MM.1S (cell line): ENCODE results near the gene COG8.
"Not testable (repeated sequence)": the region's sequence is repeated elsewhere in the genome, so short reads cannot be mapped to it uniquely, and the experiment has no call there.

Experiments used
- DNase-seq: peaks from one replicate; pipeline ENCODE4 v3.0.0-alpha.2; 2015
- H2AFZ ChIP-seq: fragments of 300-600 bp; sonication (generic); 2 replicates; pipeline ENCODE4 v1.6.0; 2016; ENCODE audit warnings: antibody characterized with exemption, low read length
- H3F3A ChIP-seq: fragments of 300-600 bp; sonication (generic); 2 replicates; pipeline ENCODE4 v1.6.1; 2016; ENCODE audit warnings: mild to moderate bottlenecking, antibody characterized with exemption, low read length, moderate library complexity, mixed read lengths; ENCODE audit not compliant: insufficient read depth
- H3K27ac ChIP-seq: fragments of 300-600 bp; sonication (generic); 2 replicates; pipeline ENCODE4 v1.5.1; 2016; ENCODE audit warnings: mild to moderate bottlenecking, low read length
- H3K27me3 ChIP-seq: fragments of 300-600 bp; sonication (generic); replicated peaks from 2 replicates; pipeline ENCODE4 v1.6.0; 2016; ENCODE audit warnings: low read length; ENCODE audit not compliant: insufficient read depth
- H3K36me3 ChIP-seq: fragments of 300-600 bp; sonication (generic); replicated peaks from 2 replicates; pipeline ENCODE4 v1.6.1; 2016; ENCODE audit warnings: mild to moderate bottlenecking, low read length, mixed read lengths; ENCODE audit not compliant: insufficient read depth
- H3K4me1 ChIP-seq: fragments of 300-600 bp; sonication (generic); 2 replicates; pipeline ENCODE4 v1.6.1; 2016; ENCODE audit warnings: low read length, mixed read lengths
- H3K4me2 ChIP-seq: fragments of 300-600 bp; sonication (generic); 2 replicates; pipeline ENCODE4 v1.6.0; 2016; ENCODE audit warnings: low read depth, low read length
- H3K4me3 ChIP-seq: fragments of 300-600 bp; sonication (generic); 2 replicates; pipeline ENCODE4 v1.5.1; 2016; ENCODE audit warnings: low read length, mixed read lengths
- H3K79me2 ChIP-seq: fragments of 300-600 bp; sonication (generic); 2 replicates; pipeline ENCODE4 v1.6.1; 2016; ENCODE audit warnings: mixed run types, low read length, mixed read lengths
- H3K9ac ChIP-seq: fragments of 300-600 bp; sonication (generic); 2 replicates; pipeline ENCODE4 v1.6.1; 2016; ENCODE audit warnings: low read length, mixed read lengths
- H3K9me2 ChIP-seq: fragments of 300-600 bp; sonication (generic); replicated peaks from 2 replicates; pipeline ENCODE4 v1.6.1; 2016; ENCODE audit warnings: mild to moderate bottlenecking, low read length, mixed read lengths; ENCODE audit not compliant: insufficient read depth
- H3K9me3 ChIP-seq: fragments of 300-600 bp; sonication (generic); replicated peaks from 2 replicates; pipeline ENCODE4 v1.6.1; 2016; ENCODE audit warnings: mild to moderate bottlenecking, low read length, mixed read lengths; ENCODE audit not compliant: insufficient read depth
- H4K20me1 ChIP-seq: fragments of 300-600 bp; sonication (generic); 2 replicates; pipeline ENCODE4 v1.6.1; 2016; ENCODE audit warnings: mild to moderate bottlenecking, low read length, moderate library complexity, mixed read lengths; ENCODE audit not compliant: insufficient read depth
- CTCF ChIP-seq: fragments of 300-600 bp; sonication (generic); IDR thresholded peaks from 2 replicates; pipeline ENCODE4 v1.5.1; 2016; ENCODE audit warnings: antibody characterized with exemption, low read length, mixed read lengths
- EZH2 ChIP-seq: fragments of 300-600 bp; sonication (generic); optimal IDR thresholded peaks from 2 replicates; pipeline ENCODE3; 2017; ENCODE audit warnings: low read depth, mild to moderate bottlenecking, antibody characterized with exemption, low read length, mixed read lengths
- EZH2phosphoT487 ChIP-seq: fragments of 300-600 bp; sonication (generic); IDR thresholded peaks from 2 replicates; pipeline ENCODE4 v1.6.1; 2018; ENCODE audit warnings: antibody characterized with exemption, low read length

COG8 gene

GRCh38 chr16:69364088-69364487, 24.7 kb upstream of the COG8 start:
- no peaks in the 10 kb centered on the region for H3K9me2 ChIP-seq
- no peak overlapping the region for H2AFZ ChIP-seq
- no peaks in the 10 kb centered on the region for H4K20me1 ChIP-seq
- no peaks in the 10 kb centered on the region for H3K79me2 ChIP-seq
- DNase-seq: no peak
- no peaks in the 10 kb centered on the region for H3K4me1 ChIP-seq
- no peaks in the 10 kb centered on the region for H3K9me3 ChIP-seq
- peaks cover 3% of the 10 kb centered on the region; the same call in 1 of the 2 replicates for H3K36me3 ChIP-seq
- no peaks in the 10 kb centered on the region for H3K27me3 ChIP-seq
- TF ChIP-seq CTCF (no peak), EZH2 (no peak), EZH2phosphoT487 (no peak)
- H3F3A ChIP-seq: no peaks in the 10 kb centered on the region
- H3K9ac ChIP-seq: no peak overlapping the region
- H3K4me2 ChIP-seq: no peak overlapping the region
- H3K27ac ChIP-seq: no peak overlapping the region
- no peak overlapping the region for H3K4me3 ChIP-seq

DNA sequence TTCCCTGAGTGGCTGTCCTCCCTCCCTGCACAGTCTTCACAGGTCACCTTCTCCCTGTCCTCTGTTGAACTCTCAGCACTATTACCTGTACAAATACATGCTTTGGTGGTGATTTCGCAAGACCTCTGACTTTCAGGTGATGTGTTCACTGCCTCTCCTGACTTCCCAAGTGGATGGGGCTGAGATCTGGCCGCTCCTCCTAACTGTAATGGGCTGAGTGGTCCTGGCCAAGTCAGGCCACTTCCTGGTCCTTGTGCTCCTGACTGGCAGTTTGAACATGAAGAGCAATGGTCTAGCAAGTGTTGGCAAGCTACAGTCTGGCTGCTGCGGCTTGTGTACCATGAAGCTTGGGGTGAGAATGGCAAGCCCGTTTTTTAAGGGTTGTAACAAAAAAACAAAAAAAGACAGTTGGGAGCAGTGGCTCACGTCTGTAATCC, 23.9 kb upstream of the COG8 start:
- Histone ChIP-seq H3K4me2 (no peak overlapping the region), H2AFZ (no peak overlapping the region), H3K36me3 (peaks cover 3% of the 10 kb centered on the region; the same call in 1 of the 2 replicates), H3F3A (no peaks in the 10 kb centered on the region), H4K20me1 (no peaks in the 10 kb centered on the region), H3K9me3 (no peaks in the 10 kb centered on the region), H3K27me3 (no peaks in the 10 kb centered on the region), H3K27ac (no peak overlapping the region), H3K9me2 (no peaks in the 10 kb centered on the region), H3K79me2 (no peaks in the 10 kb centered on the region), H3K9ac (no peak overlapping the region), H3K4me1 (no peaks in the 10 kb centered on the region), H3K4me3 (no peak overlapping the region)
- no peak for TF ChIP-seq EZH2phosphoT487
- TF ChIP-seq EZH2: no peak
- TF ChIP-seq CTCF: no peak
- no peak for DNase-seq

DNA sequence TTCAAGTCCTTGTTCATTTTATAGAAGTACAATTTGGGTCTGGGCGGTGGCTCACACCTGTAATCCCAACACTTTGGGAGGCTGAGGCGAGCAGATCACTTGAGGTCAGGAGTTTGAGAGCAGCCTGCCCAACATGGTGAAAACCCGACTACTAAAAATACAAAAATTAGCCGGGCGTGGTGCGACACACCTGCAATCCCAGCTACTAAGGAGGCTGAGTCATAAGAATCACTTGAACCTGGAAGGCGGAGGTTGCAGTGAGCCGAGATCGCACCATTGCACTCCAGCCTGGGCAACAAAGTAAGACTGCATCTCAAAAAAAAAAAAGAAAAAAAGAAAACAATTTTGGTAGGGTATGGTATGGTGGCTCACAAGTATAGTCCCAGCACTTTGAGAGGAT, 20.7 kb upstream of the COG8 start:
- not testable (repeated sequence) for H3K4me3 ChIP-seq, H3K9me3 ChIP-seq, H3K27ac ChIP-seq, H3K4me1 ChIP-seq, H2AFZ ChIP-seq, H3K9ac ChIP-seq, H3K36me3 ChIP-seq, H3K4me2 ChIP-seq, DNase-seq, H3K9me2 ChIP-seq, H3F3A ChIP-seq, H3K79me2 ChIP-seq, H3K27me3 ChIP-seq, H4K20me1 ChIP-seq

GRCh38 chr16:69351309-69352027, 12.1 kb upstream of the COG8 start, which contains the start of gene TMED6:
Gene TMED6, minus strand, starts transcription at chr16:69351786. Its CDS starts 33 bp downstream, at chr16:69351753.
- Histone ChIP-seq H2AFZ (no peak within 1 kb of the TSS), H3K79me2 (no peaks in the 10 kb centered on the region), H3K4me2 (no peak within 1 kb of the TSS), H3K36me3 (0 out of 2 replicates have a peak, but pooled peaks cover 3% of the 10 kb centered on the region), H3K27me3 (no peaks in the 10 kb centered on the region), H3K9me3 (no peaks in the 10 kb centered on the region), H3K9me2 (no peaks in the 10 kb centered on the region), H3K9ac (no peak within 1 kb of the TSS), H3K4me1 (no peaks in the 10 kb centered on the region), H4K20me1 (no peaks in the 10 kb centered on the region), H3K4me3 (no peak within 1 kb of the TSS), H3F3A (0 out of 2 replicates have a peak, but pooled peaks cover 5% of the 10 kb centered on the region), H3K27ac (no peak within 1 kb of the TSS)
- no peak for TF ChIP-seq EZH2
- TF ChIP-seq EZH2phosphoT487: no peak
- no peak for TF ChIP-seq CTCF
- no peak for DNase-seq
